ENCODE data around the gene RWDD4. TPM values are rescaled to one million over a fixed set of nuclear protein-coding genes. Genes with fewer than 3 reads are reported as not detected.

Gene RWDD4
- total RNA-seq, 6 experiments from 2014 or later, result 8.4 to 10.4 (median 8.5) TPM

GRCh38 chr4:183612329-183613250 is 46.4 kb downstream of the RWDD4 start:
- TF ChIP-seq POLR2A (IDR thresholded peaks at IDR 0.05) (no peak), CTCF (IDR thresholded peaks at IDR 0.05) (no peak)
- peaks cover 0 to 4% (median 0%) of the 10 kb centered on the region in 4 donors for H3K4me1 ChIP-seq
- no peak overlapping the region for H3K4me3 ChIP-seq
- no peaks in the 10 kb centered on the region for H3K27me3 ChIP-seq
- no peaks in the 10 kb centered on the region for H3K9me3 ChIP-seq
- DNase-seq (no peak), ATAC-seq (peak in 1 of 4 donors; percentile 4)
- H3K27ac ChIP-seq, result no peak overlapping the region
- intact Hi-C loops (cut with DNase I), result no loop called here
- 81% methylated on average over 11 of the region's 20 CpGs for WGBS (ENCODE audit: insufficient coverage, low coverage, low lambda C conversion rate, missing lambda C conversion rate)
- H3K36me3 ChIP-seq, result no peaks in the 10 kb centered on the region

GRCh38 chr4:183611210-183611830 is 47.7 kb downstream of the RWDD4 start:
- ATAC-seq (no peak), DNase-seq (no peak)
- intact Hi-C loops (cut with DNase I), result no loop called here
- H3K27me3 ChIP-seq, result no peaks in the 10 kb centered on the region
- H3K4me3 ChIP-seq, result no peak overlapping the region
- H3K9me3 ChIP-seq, result no peaks in the 10 kb centered on the region
- H3K36me3 ChIP-seq, result no peaks in the 10 kb centered on the region
- H3K4me1 ChIP-seq, result no peaks in the 10 kb centered on the region
- H3K27ac ChIP-seq, result no peak overlapping the region
- WGBS (ENCODE audit: insufficient coverage, low coverage, low lambda C conversion rate, missing lambda C conversion rate), result 81% methylated on average over 8 of the region's 15 CpGs
- TF ChIP-seq POLR2A (IDR thresholded peaks at IDR 0.05), result no peak
- TF ChIP-seq CTCF (IDR thresholded peaks at IDR 0.05), result no peak

GRCh38 chr4:183610613-183611012 is 48.4 kb downstream of the RWDD4 start:
- Histone ChIP-seq H3K9me3 (no peaks in the 10 kb centered on the region), H3K36me3 (no peaks in the 10 kb centered on the region), H3K27ac (no peak overlapping the region), H3K4me3 (no peak overlapping the region), H3K4me1 (no peaks in the 10 kb centered on the region), H3K27me3 (no peaks in the 10 kb centered on the region)
- intact Hi-C loops (cut with DNase I), result no loop called here
- no peak for TF ChIP-seq CTCF (IDR thresholded peaks at IDR 0.05)
- no peak for TF ChIP-seq POLR2A (IDR thresholded peaks at IDR 0.05)
- DNase-seq (no peak), ATAC-seq (no peak)
- 87% methylated on average over 7 of the region's 7 CpGs for WGBS (ENCODE audit: insufficient coverage, low coverage, low lambda C conversion rate, missing lambda C conversion rate)

- no peak overlapping the region for H3K4me3 ChIP-seq
- no peaks in the 10 kb centered on the region for H3K9me3 ChIP-seq
- ATAC-seq, result no peak
- 77% methylated on average over 2 of the region's 2 CpGs for WGBS (ENCODE audit: insufficient coverage, low coverage, low lambda C conversion rate, missing lambda C conversion rate)
- intact Hi-C loops (cut with DNase I), result no loop called here
- no peaks in the 10 kb centered on the region for H3K36me3 ChIP-seq
- no peaks in the 10 kb centered on the region for H3K27me3 ChIP-seq
- DNase-seq, result no peak
- no peak for TF ChIP-seq CTCF (IDR thresholded peaks at IDR 0.05)
- no peak for TF ChIP-seq POLR2A (IDR thresholded peaks at IDR 0.05)
- no peaks in the 10 kb centered on the region for H3K4me1 ChIP-seq
- H3K27ac ChIP-seq, result no peak overlapping the region
These were observed 49.0 kb downstream of the RWDD4 start for GRCh38 chr4:183610033-183610432.
